ENCODE data around the gene FBXW12.
"Not testable (repeated sequence)": the region's sequence is repeated elsewhere in the genome, so short reads cannot be mapped to it uniquely, and the experiment has no call there.

FBXW12 gene

GRCh38 chr3:48372862-48373435 is 930 bp downstream of the FBXW12 start:
- DNase-seq (ENCODE audit: low spot score) = no peak

GRCh38 chr3:48387634-48388033 is 15.6 kb downstream of the FBXW12 start:
- no peak for DNase-seq (ENCODE audit: low spot score)

- no peak for DNase-seq (ENCODE audit: low spot score)
These were observed 16.9 kb downstream of the FBXW12 start for GRCh38 chr3:48388966-48389365.

DNA sequence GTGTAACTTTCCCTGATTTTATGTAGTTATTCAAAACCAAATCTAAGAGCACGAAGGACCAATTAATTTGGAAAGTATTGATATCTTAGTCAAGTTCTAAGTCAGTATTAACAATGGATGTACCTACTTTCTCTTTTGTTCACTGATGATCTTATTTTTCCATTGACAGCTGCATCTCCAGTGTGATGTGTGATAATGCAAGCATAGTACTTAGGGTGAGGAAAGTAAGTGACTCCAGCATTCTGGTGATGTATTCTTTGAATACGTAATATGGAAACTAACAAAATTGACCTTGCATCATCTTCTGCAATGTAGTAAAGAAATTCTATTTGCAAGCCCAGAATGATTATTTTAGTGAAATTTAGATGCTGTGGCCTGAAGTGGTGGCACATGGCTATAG is 22.4 kb downstream of the FBXW12 start:
- no peak for DNase-seq (ENCODE audit: low spot score)

DNA sequence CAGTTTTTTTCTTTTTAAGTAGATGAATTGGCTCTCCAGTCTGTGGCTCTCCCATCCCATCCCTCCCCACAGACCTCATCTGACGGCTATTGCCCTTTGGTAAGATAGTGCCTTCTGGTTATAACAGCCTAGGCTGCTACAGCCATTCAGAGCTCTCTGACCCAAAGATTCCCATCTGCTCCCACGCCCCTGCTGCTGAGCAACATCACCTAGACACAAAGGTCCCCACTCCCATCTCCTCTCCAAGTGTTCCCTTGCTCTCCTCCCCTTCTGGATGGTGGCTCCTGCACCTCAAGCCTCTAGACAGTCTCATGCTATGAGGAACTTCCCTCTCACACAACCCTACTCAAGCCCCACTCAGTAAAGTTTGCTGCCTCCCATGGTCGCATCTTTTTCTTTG is 23.7 kb downstream of the FBXW12 start:
- DNase-seq (ENCODE audit: low spot score) = no peak

DNA sequence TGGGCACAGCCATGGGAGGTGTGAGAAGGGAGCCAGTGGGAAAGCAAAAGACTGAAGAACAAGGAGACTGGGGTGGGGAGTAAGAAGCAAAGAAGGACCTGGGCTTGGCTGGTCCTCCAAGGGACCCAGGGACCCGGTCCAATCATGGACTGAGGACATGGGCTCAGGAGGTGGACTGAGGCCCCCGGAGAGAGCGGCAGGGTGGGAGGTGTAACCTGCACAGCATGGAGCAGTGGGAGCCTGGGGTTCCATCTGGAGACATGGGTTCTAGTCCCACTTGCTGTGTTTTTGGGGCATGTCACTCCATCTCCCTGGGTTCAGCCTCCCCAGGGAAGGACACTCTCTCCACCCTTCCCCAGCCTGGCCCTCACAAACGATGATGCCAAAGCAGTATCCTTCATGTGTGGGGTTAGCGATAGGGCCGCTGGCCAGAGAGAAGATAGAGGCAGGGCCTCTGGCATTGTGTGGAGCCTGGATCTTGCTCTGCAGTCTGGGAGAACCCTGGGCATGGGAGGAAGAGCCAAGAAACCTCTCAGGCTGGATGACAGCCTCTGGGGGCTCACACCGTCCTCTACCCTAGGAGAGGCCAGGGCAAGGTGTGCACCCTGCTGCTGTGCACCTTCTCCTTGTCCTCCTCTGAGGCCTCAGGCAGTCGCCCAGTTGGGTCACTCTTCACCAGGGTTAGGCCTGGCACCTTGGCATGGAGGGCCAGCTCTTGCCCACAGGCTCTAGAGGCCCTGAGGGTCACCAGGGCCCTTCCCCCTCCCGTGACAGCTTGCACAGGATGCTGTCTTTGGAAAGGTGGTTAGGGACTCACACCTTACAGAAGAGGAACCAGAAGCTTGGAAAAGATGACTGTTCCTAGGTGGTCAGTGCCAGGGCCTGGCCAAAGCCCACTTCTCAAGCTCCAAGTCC is 26.0 kb downstream of the FBXW12 start:
- peak; percentile 1 for DNase-seq (ENCODE audit: low spot score)

DNA sequence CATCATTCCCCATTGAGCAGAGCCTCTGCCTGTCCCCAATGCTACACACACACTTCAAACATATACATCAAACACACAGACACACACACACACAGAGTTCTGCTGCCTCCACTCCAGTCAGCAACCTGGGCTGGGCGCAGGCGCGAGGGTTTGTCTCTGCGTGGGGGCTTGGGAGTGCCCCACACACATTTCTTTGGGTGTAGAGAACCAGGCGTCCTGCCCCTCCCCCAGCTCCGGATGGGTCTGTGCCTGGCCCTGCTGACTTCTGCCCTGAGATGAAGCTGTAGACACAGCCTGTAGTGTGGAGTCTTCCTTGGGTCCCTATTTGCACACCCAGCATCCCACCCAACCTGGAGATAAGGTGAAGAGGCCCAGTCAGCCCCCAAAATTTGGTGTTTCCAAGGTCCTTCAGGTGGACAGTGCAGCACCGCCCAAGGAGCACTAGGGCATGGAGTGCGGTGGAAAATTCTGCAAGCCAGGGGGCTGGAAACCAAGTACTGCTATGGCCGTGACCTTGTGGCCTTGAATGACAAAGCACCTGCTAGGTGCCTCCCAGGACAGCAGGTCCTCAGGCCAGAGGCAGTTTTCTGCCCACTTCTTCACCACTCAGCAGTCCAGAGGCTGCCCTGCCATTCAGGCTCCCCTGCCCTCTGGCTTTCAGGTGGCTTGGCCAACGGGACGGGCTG is 26.8 kb downstream of the FBXW12 start:
- DNase-seq (ENCODE audit: low spot score) = peak; percentile 1

- peak; percentile 2 for DNase-seq (ENCODE audit: low spot score)
These were observed 27.6 kb downstream of the FBXW12 start for GRCh38 chr3:48399387-48400172.

GRCh38 chr3:48400824-48401433 is 28.9 kb downstream of the FBXW12 start:
- peak; percentile 84 for DNase-seq (ENCODE audit: low spot score)

GRCh38 chr3:48401434-48401901 is 29.4 kb downstream of the FBXW12 start:
- not testable (repeated sequence) for DNase-seq (ENCODE audit: low spot score)

GRCh38 chr3:48402281-48402732 is 30.3 kb downstream of the FBXW12 start:
- no peak for DNase-seq (ENCODE audit: low spot score)

GRCh38 chr3:48402907-48403306 is 30.9 kb downstream of the FBXW12 start:
- no peak for DNase-seq (ENCODE audit: low spot score)

DNA sequence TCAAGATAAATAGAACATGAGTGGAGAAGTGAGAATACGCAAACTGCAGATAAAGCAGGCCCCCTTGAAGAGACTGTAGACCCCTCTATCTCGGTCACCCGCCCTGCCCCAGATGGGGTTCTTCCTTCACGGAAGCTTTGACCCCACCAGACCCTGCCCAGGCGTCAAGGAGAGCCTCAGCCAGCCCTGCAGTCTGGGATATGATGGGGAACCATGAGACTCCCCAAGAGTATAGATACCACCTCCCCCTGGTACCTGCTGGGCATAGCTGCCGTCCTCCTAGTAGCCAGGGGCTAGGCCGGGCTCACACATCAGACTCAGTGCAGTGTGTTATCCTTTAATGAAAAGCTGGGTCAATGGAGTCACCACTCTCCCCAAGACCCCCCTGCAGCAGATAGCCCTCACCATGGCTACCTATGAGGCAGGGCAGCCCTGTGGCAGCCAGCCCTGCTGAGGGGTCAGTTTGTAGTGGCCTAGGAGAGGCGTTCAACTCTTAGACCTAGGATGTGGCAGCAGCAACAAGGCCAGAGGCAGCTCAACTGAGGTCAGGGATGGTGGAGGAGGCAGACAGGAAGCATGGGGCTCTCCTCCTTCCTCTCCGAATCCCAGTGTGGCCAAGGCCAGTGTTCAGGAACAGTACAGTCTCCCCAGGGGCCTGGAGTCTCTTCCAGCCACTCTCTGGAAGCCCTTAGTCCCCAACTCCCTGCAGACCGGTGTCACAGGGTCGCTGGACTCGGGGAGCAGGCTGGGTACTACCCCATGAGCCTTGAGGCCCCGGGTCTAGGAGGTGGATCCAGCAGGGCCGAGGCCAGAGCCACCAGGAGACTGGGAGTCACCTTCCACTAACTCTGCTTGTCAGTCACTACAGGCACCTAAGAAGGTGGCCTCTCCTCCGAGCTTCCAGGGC is 31.8 kb downstream of the FBXW12 start:
- DNase-seq (ENCODE audit: low spot score) = no peak

GRCh38 chr3:48404440-48405342 is 32.7 kb downstream of the FBXW12 start:
- DNase-seq (ENCODE audit: low spot score) = no peak

- DNase-seq (ENCODE audit: low spot score) = no peak
These were observed 33.4 kb downstream of the FBXW12 start for GRCh38 chr3:48405343-48405881.

DNA sequence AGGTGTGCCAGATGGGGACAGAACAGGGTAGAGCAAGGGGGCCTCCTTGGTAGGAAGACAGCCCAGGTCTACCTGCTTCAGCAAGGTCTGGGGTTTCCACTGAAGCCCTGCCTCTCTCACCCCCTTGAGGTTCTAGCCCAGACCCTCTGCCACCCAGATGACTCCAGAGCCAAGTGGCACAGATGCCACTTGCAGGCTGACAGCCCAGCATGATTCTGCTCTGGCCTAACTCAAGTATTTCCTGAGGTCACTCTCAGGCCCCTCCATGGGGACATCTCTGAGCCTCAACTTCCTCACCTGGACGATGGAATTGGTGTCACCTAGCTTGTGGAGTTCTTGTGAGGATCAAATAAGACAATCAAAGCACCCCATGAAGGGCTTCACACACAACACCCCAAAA is 34.0 kb downstream of the FBXW12 start:
- no peak for DNase-seq (ENCODE audit: low spot score)

GRCh38 chr3:48406443-48407431 is 34.7 kb downstream of the FBXW12 start:
- DNase-seq (ENCODE audit: low spot score) = no peak

All from germinal center (tissue), 1 donor.